Fibroblast of lung (primary cell): ENCODE data around the gene MACF1.

Experiments used
- EZH2 ChIP-seq: IDR thresholded peaks from 2 replicates; pipeline ENCODE4 v1.5.1; 2012; ENCODE audit warnings: low read length, control low read depth, mild to moderate bottlenecking; ENCODE audit errors: missing control alignments
- TF ChIP-seq, protein P1 (sequence below), 2 donors: IDR thresholded peaks in 1 of 2; conservative IDR thresholded peaks in 1 of 2; 1 replicate in 1 of 2; 2 replicates in 1 of 2; pipeline ENCODE4 v1.5.1; 2011 to 2012; ENCODE audit warnings: low read length in 2 of 2, control low read depth in 1 of 2, inconsistent platforms in 1 of 2, low read depth in 1 of 2, mild to moderate bottlenecking in 1 of 2

DNA sequence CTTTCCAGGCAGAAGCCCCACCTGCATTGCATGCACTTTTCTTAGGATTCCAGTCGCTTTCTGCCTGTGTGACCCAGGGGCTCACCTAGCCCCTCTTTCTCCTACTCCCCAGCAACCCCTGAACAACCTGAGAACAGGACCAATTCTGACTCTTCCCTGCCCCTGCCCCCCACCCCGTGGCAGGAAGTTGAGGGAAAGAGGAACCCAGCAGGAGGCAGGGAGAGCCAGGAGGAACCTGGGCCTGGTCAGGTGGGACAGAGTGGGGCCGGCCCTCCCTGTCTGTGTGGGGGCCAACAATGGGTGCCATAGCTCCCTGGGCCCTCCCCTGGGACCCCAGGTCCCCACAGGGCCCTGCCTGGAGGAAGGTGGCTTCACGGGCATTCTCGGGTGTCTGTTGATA lies 293.1 kb downstream of the MACF1 start:
- TF ChIP-seq, protein P1, sequence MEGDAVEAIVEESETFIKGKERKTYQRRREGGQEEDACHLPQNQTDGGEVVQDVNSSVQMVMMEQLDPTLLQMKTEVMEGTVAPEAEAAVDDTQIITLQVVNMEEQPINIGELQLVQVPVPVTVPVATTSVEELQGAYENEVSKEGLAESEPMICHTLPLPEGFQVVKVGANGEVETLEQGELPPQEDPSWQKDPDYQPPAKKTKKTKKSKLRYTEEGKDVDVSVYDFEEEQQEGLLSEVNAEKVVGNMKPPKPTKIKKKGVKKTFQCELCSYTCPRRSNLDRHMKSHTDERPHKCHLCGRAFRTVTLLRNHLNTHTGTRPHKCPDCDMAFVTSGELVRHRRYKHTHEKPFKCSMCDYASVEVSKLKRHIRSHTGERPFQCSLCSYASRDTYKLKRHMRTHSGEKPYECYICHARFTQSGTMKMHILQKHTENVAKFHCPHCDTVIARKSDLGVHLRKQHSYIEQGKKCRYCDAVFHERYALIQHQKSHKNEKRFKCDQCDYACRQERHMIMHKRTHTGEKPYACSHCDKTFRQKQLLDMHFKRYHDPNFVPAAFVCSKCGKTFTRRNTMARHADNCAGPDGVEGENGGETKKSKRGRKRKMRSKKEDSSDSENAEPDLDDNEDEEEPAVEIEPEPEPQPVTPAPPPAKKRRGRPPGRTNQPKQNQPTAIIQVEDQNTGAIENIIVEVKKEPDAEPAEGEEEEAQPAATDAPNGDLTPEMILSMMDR (conservative IDR thresholded peaks at IDR 0.05 in 1 of 2, IDR thresholded peaks at IDR 0.05 in 1 of 2; ENCODE audit: low read depth in 1 of 2, low read length in 2 of 2): no peak
- TF ChIP-seq EZH2: no peak
